Germinal center (tissue), 1 donor: Measurements from ENCODE around the gene KIF1B.

Source experiments
- DNase-seq: peaks from one replicate; pipeline ENCODE4 v3.0.0; 2012; ENCODE audit warnings: mixed read lengths, low spot score

KIF1B gene

DNA sequence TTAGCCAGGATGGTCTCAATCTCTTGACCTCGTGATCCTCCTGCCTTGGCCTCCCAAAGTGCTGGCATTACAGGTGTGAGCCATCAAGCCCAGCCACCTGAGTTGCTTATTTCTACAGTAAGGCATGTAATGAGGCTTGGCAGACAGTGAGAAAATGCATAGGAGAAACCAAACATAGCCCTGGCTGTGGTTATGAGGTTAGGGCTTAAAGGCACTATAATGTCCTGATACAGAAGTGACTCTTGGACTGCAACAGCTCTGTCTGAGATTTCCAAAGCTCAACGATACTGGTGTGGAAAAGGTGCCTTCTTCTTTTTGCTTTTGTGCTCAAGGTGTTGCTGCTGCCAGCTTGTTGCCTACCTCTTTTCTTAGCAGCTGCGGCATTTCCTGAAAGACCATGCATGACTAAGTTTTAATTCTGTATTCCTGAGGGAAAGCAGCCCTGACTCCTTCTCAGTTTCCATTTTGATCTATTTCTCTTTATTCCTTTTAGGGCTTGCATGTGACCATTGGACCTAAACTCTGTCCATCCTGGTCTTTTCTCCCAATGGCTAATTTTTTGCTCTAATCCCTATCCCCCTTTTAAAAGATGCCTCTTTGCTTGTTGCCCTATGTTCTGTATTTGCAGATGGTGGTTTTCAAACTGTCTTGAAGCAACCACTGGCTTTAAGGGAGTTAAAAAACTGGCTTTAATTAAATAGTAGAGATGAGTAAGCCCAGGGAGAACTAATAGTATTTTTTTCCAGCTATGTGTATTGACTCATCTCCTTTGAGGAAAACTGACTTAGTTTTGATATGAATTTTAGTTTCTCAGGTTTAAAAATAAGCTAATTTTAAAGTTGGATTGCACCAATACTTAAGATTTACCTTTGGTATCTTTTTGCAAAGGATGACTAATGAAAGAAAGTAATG lies 70.3 kb downstream of the KIF1B start:
- no peak for DNase-seq

DNA sequence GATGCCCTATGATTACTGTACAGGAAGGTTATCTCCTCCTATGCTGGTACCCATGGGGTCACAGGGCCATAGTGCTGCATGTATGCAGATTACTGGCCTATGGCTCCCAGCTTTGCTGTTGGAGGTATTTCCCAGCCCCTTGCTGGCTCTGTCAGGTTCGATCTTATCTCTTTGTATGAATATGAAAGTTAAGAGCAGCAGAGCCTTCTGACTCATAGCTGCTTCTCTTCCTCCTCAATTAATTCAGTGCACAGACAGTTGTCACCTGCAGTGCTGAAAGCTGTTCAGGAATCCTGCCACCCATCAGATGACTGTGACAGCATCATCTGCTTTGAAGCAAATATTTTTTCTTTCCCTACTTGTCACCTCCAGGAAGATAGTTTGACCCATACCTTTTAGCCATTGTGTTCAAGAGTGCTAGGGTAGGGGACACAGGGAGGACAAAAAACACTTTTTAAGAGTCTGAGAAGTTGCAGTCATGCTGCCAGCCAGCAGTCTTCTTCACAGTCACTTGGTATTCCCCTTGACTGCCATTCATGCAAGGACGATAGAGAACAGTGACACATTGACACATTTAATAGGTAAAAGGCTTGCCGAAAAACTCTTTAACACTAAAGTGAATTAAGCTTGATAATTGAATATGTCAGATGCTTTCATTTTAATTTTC lies 73.1 kb downstream of the KIF1B start:
- DNase-seq: no peak

DNA sequence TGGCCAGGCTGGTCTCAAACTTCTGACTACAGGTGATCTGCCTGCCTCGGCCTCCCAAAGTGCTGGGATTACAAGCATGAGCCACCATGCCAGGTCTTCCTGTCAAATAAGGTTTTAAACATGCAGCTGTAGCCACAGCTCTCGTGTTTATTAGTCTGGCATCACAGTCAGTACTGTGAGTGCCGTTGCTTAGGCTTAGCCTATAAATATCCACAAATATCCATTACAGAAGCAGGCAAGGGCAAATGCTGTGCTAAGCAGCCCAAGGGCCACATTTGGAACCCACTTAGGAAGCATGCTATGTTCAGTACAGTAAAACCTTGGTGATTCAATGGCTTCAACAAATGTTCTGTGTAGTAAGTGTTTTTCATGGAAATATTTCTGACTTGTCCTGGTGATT lies 75.9 kb downstream of the KIF1B start:
- no peak for DNase-seq

DNA sequence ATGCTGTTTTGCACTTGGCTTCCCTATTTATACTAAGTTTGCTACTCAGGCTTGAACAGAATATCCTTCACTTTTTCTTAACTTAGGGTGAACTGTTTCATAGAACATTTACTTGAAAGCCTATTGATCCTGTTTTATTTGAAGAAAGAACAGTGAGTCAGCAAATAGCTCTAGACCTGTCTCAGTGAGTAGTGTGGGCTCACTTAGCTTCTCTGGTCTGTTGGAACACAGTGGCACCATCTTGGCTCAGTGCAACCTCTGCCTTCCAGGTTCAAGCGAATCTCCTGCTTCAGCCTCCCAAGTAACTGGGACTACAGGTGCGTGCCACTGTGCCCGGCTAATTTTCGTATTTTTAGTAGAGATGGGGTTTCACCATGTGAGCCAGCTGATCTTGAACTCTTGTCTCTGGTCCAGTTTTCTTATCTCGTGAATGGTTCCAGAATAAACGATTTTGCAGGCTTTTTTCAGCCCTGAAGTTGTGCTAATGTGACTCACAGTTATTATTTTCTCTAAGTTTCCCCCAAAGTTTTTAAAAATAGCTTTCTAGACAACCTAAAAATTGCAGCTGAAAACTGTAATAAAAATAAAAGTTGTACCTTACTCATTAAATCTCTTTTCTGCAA lies 76.8 kb downstream of the KIF1B start:
- no peak for DNase-seq

DNA sequence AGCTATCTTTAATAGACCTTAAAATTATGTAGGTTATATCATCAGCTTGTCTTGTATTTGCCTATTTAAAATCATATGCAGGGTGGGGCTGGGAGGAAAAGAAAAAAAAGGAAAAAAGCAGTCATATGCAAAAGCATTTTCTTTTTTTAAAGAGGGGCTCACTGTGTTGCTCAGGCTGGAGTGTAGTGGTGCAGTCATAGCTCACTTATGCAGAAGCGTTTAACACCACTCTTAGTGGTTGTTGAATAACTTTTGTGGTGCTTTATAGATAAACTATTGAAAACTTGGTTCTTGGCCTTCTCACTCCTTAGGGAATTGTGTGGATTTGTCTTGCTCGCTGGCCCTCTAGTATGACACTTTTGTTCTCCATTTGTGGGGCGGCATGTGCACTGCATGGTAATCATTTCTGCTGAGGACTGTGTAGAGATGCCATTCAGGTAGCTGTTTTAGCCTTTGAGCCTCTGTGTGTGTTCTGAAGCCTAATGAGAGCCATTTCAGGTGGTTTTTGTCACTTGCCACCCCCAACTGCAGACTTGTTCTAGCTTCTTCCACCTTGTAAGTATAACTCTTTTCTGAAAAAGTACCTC lies 77.8 kb downstream of the KIF1B start:
- no peak for DNase-seq

DNA sequence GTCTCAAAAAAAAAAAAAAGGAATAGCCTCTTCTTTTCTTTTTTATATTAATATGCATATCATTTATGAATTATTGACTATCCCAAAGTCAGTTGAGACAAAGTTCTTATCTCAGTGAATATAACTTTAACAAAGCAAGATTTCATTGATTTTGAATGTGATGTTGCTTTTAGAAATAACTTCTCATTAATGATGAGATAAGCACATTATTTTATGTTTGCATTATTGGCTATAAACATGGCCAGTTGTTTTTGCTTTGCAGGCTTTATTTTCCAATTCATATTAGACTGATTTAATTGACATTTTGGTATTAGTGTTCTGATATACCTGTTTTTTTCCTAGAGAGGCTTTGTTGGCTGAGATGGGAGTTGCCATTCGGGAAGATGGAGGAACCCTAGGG lies 81.3 kb downstream of the KIF1B start:
- DNase-seq: no peak

DNA sequence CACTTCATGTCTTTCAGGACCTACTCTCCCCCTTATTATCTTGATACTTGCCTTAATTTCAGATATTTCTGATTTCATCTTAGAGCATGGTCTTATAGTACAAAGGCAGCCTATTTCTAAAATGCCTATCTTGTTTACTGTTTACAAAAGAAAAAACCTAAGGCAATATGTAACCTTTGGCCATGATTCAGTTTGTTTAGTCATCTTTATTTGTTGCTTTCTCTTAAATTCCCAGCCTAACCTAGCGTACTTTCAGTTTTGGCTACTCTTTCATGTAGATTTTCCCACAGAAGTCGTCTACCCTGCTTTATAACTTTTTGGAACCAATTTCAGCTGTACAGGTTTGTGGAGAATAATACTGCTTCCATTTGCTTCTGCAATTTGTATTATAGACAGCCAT lies 81.8 kb downstream of the KIF1B start:
- no peak for DNase-seq

DNA sequence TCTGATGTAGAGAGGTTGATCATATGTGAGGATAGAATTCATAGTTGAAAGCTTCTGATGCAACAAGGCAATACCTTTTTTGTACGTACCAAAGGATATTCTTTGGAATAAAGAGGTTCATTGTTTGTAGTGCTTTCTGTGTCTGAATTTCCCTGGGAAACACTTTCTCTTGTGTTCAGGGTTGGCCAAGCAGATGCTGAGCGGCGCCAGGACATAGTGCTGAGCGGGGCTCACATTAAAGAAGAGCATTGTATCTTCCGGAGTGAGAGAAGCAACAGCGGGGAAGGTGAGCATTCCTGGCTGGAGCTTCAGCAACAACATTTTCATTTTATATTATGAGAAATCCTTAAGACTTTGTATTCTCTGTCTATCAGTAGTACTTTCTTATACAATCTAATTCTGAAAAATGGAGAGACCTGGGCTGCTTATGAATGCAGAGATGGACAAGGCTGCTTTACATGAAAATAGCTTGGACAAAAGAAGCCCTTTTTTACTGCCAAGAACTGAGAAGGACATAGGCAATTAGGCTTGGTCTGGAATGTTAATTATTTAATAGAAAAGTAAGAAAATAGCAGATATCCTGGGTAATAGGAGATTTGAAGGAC lies 85.2 kb downstream of the KIF1B start:
- DNase-seq: no peak

DNA sequence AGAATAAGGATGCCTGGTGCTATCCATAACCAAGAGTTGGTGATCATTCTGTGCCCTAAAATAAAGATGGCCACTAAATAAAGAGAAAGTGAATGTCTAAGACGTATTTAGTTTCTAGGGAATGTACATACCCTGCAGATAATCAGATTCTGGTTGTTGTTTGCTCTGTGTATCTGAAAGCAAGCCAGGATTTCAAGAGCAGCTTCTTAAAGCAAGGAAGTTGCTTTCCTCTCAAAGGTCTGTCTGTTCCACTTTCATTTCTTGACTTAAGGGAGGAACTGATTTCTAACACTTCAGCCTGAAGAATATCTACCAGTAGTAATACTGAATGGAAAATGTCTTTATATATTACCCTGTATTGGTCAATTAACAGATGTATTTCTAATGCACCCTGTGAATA lies 88.8 kb downstream of the KIF1B start:
- DNase-seq: peak; percentile 11

GRCh38 chr1:10302416-10302815 lies 92.0 kb downstream of the KIF1B start:
- no peak for DNase-seq

GRCh38 chr1:10304295-10304694 lies 93.9 kb downstream of the KIF1B start:
- DNase-seq: no peak

GRCh38 chr1:10306435-10306834 lies 96.1 kb downstream of the KIF1B start:
- DNase-seq: no peak

DNA sequence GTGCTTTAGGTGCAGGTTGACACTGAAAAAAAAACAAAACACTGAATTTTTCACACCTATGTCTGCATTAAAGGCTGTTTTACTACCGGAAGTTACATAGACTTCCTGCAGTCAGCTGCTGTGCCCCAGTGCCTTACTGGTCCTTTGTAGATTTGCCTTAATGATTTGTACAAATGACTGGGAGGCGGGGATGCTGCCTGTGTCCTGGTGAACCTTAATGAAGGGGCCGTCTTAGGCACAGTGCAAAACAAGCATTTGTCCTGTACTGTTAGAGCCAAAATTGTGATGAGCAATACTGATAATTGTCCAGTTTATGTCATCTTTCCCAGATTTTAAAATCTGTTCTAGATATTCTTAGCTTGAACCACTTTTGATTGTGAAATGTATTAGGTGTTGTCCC lies 97.6 kb downstream of the KIF1B start:
- DNase-seq: no peak

DNA sequence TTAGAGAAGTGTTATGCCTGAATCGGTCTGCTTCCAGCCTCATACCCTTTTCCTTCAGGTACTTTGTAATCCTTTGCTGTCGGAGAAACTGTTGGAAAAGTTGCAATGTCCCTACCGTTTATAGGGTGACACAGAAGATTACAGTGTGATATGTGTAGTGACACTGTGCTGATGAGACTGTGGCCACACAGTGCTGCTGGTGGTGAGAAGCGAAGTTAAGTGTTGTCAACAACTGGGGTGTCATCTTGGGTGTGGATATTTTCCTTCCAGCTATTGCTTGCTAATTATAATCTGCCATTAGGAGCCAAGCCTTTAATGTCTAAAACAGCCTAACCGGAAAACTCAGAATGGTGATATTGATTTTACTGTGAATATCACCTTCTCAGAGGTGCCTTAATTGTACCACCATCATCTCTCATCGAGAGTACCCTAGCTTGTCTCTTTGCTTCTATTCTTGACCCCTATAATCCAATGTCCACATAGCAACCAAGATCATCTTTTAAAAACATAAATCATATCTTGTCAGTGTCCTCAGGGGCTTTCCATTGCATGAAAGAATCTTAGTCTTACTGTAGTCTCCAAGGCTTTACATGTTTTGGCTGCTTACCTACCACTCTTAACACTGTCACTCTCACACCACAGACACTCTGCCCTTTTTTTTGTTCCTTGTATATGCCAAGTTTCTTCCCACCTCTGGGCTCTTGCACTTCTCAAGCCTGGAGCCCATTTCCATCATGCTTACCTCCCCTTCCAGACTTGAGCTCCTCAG lies 99.1 kb downstream of the KIF1B start:
- no peak for DNase-seq

- DNase-seq: no peak
These were observed 106.4 kb downstream of the KIF1B start for GRCh38 chr1:10316752-10317151.

DNA sequence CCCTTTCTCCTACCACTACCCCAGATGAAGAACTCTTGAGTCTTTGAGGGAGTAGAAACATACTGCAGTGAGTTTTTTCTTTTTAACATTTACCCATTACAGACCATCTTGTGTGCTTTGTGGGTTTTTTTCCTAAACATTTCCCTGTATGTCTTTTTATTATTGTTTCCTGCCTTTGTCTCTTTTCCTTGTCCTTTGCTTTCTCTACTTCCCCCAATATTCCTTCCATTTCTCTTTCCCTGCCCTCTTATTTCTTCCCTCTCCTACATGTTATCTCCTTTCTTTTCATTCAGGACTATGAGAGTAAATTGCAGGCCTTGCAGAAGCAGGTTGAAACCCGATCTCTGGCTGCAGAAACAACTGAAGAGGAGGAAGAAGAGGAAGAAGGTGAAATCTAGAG lies 109.4 kb downstream of the KIF1B start:
- DNase-seq: no peak

DNA sequence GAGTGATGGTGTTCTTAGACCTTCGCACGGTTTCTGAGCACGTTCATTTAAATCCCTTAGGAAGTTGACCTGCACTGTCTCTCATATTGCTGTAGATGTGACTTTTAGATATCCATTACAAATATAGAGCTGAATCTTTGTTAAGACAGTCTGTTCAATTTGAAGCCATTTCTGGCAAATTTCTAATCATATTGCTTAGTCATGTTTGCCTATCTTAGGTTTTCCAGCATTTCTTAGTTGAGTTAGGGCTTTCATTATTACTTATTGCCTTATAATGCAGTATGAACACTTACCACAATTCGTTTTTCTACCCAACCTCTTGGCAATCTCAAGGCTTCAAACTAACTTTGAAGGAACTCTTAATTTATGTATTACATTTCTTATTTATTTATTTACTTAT lies 110.0 kb downstream of the KIF1B start:
- DNase-seq: no peak

- DNase-seq: no peak
These were observed 112.5 kb downstream of the KIF1B start for GRCh38 chr1:10322821-10323220.

DNA sequence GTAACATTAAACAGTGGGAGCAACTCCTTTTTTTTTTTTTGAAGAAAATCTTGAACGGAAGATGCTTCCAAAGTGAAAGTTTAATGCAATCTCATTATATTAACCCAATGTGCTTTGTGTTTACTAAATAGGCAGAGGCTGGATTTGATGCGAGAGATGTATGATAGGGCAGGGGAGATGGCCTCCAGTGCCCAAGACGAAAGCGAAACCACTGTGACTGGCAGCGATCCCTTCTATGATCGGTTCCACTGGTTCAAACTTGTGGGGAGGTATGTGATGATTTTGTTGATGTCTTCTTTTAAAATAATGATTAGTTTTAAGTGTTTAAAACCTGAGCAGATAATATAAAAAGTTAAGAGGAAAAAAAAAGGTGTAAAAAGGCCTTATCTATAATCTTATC lies 114.3 kb downstream of the KIF1B start:
- DNase-seq: no peak

DNA sequence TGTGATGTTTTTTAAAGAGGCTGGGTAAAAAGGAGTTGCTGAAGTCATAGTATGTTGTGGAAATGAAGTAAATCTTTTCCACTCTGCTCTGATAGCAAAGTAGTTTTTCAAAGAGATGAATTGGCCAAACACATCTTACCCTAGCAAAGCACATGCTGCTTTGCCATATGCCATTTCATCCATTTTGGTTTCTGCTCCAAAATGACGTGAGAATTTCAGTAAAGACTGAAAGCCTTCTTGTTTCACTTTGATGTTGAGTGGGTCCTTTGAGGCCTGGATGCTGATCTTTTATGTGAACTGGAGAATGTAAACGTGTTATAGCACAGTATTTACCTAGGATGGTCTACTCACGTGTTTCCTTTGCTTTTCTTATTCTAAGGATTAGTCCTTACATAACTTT lies 115.2 kb downstream of the KIF1B start:
- DNase-seq: no peak

DNA sequence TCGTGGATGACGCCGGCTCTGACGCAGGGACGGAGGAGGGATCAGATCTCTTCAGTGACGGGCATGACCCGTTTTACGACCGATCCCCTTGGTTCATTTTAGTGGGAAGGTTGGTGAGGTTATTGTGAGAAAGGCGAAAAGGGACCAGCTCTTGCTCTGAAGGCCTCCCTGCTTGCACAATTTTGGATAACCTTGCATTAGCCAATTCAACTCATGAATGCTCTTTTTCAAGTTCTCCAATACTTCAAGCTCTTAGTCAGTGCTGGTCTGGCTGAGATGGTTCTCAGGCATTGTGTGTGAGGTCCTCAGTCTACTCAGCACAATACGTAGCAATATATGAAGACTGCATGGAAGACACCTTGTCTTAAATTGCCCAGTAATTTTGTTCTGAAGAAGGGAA lies 115.9 kb downstream of the KIF1B start:
- DNase-seq: no peak
